ENCODE results near the gene MRPL44.
A peak's percentile ranks its signal among the peaks of the same experiment; 100 is the strongest.
"Not testable (repeated sequence)": the region's sequence is repeated elsewhere in the genome, so short reads cannot be mapped to it uniquely, and the experiment has no call there.

The MRPL44 gene

GRCh38 chr2:223928113-223929006 lies 28.9 kb upstream of the MRPL44 start:
- Histone ChIP-seq H3K27me3 (ENCODE audit: insufficient read depth, low read length) (no peaks in the 10 kb centered on the region), H2AFZ (ENCODE audit: low read depth, low read length) (no peak overlapping the region), H3K4me3 (ENCODE audit: low read length) (no peak overlapping the region), H3K9me3 (ENCODE audit: low read length) (peaks cover 16% of the 10 kb centered on the region), H3K36me3 (ENCODE audit: insufficient read depth, low read length) (peaks cover 2% of the 10 kb centered on the region), H3K4me1 (ENCODE audit: insufficient read depth, low read length) (no peaks in the 10 kb centered on the region)

GRCh38 chr2:223929571-223930102 lies 27.6 kb upstream of the MRPL44 start:
- no peaks in the 10 kb centered on the region for H3K4me1 ChIP-seq (ENCODE audit: insufficient read depth, low read length)
- H2AFZ ChIP-seq (ENCODE audit: low read depth, low read length): no peak overlapping the region
- H3K36me3 ChIP-seq (ENCODE audit: insufficient read depth, low read length): peaks cover 2% of the 10 kb centered on the region
- no peaks in the 10 kb centered on the region for H3K27me3 ChIP-seq (ENCODE audit: insufficient read depth, low read length)
- H3K4me3 ChIP-seq (ENCODE audit: low read length): no peak overlapping the region
- H3K9me3 ChIP-seq (ENCODE audit: low read length): peaks cover 16% of the 10 kb centered on the region

GRCh38 chr2:223930103-223930976 lies 26.9 kb upstream of the MRPL44 start:
- H3K9me3 ChIP-seq (ENCODE audit: low read length): peaks cover 16% of the 10 kb centered on the region
- H2AFZ ChIP-seq (ENCODE audit: low read depth, low read length): no peak overlapping the region
- no peak overlapping the region for H3K4me3 ChIP-seq (ENCODE audit: low read length)
- H3K4me1 ChIP-seq (ENCODE audit: insufficient read depth, low read length): no peaks in the 10 kb centered on the region
- no peaks in the 10 kb centered on the region for H3K27me3 ChIP-seq (ENCODE audit: insufficient read depth, low read length)
- H3K36me3 ChIP-seq (ENCODE audit: insufficient read depth, low read length): peaks cover 2% of the 10 kb centered on the region

GRCh38 chr2:223932816-223933800 lies 24.2 kb upstream of the MRPL44 start:
- Histone ChIP-seq H3K4me3 (ENCODE audit: low read length) (no peak overlapping the region), H3K4me1 (ENCODE audit: insufficient read depth, low read length) (peaks cover 7% of the 10 kb centered on the region), H3K36me3 (ENCODE audit: insufficient read depth, low read length) (no peaks in the 10 kb centered on the region), H3K27me3 (ENCODE audit: insufficient read depth, low read length) (no peaks in the 10 kb centered on the region), H2AFZ (ENCODE audit: low read depth, low read length) (no peak overlapping the region), H3K9me3 (ENCODE audit: low read length) (peaks cover 8% of the 10 kb centered on the region)

- no peaks in the 10 kb centered on the region for H3K36me3 ChIP-seq (ENCODE audit: insufficient read depth, low read length)
- peaks cover 7% of the 10 kb centered on the region for H3K4me1 ChIP-seq (ENCODE audit: insufficient read depth, low read length)
- H3K4me3 ChIP-seq (ENCODE audit: low read length): no peak overlapping the region
- H3K27me3 ChIP-seq (ENCODE audit: insufficient read depth, low read length): no peaks in the 10 kb centered on the region
- no peak overlapping the region for H2AFZ ChIP-seq (ENCODE audit: low read depth, low read length)
- H3K9me3 ChIP-seq (ENCODE audit: low read length): peaks cover 3% of the 10 kb centered on the region
Measured at GRCh38 chr2:223934870-223935269, 22.4 kb upstream of the MRPL44 start.

GRCh38 chr2:223935459-223936125 lies 21.7 kb upstream of the MRPL44 start:
- Histone ChIP-seq H3K9me3 (ENCODE audit: low read length) (peaks cover 2% of the 10 kb centered on the region), H3K27me3 (ENCODE audit: insufficient read depth, low read length) (no peaks in the 10 kb centered on the region), H2AFZ (ENCODE audit: low read depth, low read length) (no peak overlapping the region), H3K4me3 (ENCODE audit: low read length) (no peak overlapping the region), H3K4me1 (ENCODE audit: insufficient read depth, low read length) (peaks cover 7% of the 10 kb centered on the region), H3K36me3 (ENCODE audit: insufficient read depth, low read length) (no peaks in the 10 kb centered on the region)

GRCh38 chr2:223936862-223937326 lies 20.4 kb upstream of the MRPL44 start:
- no peak overlapping the region for H3K4me3 ChIP-seq (ENCODE audit: low read length)
- no peaks in the 10 kb centered on the region for H3K36me3 ChIP-seq (ENCODE audit: insufficient read depth, low read length)
- H3K9me3 ChIP-seq (ENCODE audit: low read length): peaks cover 2% of the 10 kb centered on the region
- peaks cover 7% of the 10 kb centered on the region for H3K4me1 ChIP-seq (ENCODE audit: insufficient read depth, low read length)
- no peaks in the 10 kb centered on the region for H3K27me3 ChIP-seq (ENCODE audit: insufficient read depth, low read length)
- H2AFZ ChIP-seq (ENCODE audit: low read depth, low read length): no peak overlapping the region

GRCh38 chr2:223937535-223937934 lies 19.7 kb upstream of the MRPL44 start:
- H3K9me3 ChIP-seq (ENCODE audit: low read length): peaks cover 2% of the 10 kb centered on the region
- peaks cover 7% of the 10 kb centered on the region for H3K4me1 ChIP-seq (ENCODE audit: insufficient read depth, low read length)
- H2AFZ ChIP-seq (ENCODE audit: low read depth, low read length): no peak overlapping the region
- no peak overlapping the region for H3K4me3 ChIP-seq (ENCODE audit: low read length)
- H3K27me3 ChIP-seq (ENCODE audit: insufficient read depth, low read length): no peaks in the 10 kb centered on the region
- H3K36me3 ChIP-seq (ENCODE audit: insufficient read depth, low read length): no peaks in the 10 kb centered on the region

GRCh38 chr2:223939438-223939837 lies 17.8 kb upstream of the MRPL44 start:
- H3K27me3 ChIP-seq (ENCODE audit: insufficient read depth, low read length); H3K4me3 ChIP-seq (ENCODE audit: low read length); H3K9me3 ChIP-seq (ENCODE audit: low read length); H2AFZ ChIP-seq (ENCODE audit: low read depth, low read length); H3K36me3 ChIP-seq (ENCODE audit: insufficient read depth, low read length): not testable (repeated sequence)
- H3K4me1 ChIP-seq (ENCODE audit: insufficient read depth, low read length): peaks cover 15% of the 10 kb centered on the region

GRCh38 chr2:223941579-223942277 lies 15.5 kb upstream of the MRPL44 start:
- Histone ChIP-seq H3K4me3 (ENCODE audit: low read length) (no peak overlapping the region), H3K4me1 (ENCODE audit: insufficient read depth, low read length) (peaks cover 17% of the 10 kb centered on the region), H3K9me3 (ENCODE audit: low read length) (peaks cover 2% of the 10 kb centered on the region)

GRCh38 chr2:223943135-223943534 lies 14.1 kb upstream of the MRPL44 start:
- Histone ChIP-seq H3K4me3 (ENCODE audit: low read length) (peak overlapping the region; percentile 74), H3K27me3 (ENCODE audit: insufficient read depth, low read length) (no peaks in the 10 kb centered on the region), H3K36me3 (ENCODE audit: insufficient read depth, low read length) (no peaks in the 10 kb centered on the region), H3K9me3 (ENCODE audit: low read length) (peaks cover 2% of the 10 kb centered on the region), H2AFZ (ENCODE audit: low read depth, low read length) (no peak overlapping the region), H3K4me1 (ENCODE audit: insufficient read depth, low read length) (peaks cover 10% of the 10 kb centered on the region)

More at GRCh38 chr2:223941579-223942277, 15.5 kb upstream of the MRPL44 start:
- Histone ChIP-seq H3K27me3 (ENCODE audit: insufficient read depth, low read length) (no peaks in the 10 kb centered on the region), H2AFZ (ENCODE audit: low read depth, low read length) (no peak overlapping the region), H3K36me3 (ENCODE audit: insufficient read depth, low read length) (no peaks in the 10 kb centered on the region)
